Esophagus (tissue), 2 donors: ENCODE results near the gene XPO4. TPM values are rescaled to one million over a fixed set of nuclear protein-coding genes. Genes with fewer than 3 reads are reported as not detected.

ENCODE experiments used
- H3K27ac ChIP-seq, 2 donors: one replicate each; pipeline ENCODE4 v1.5.1; 2013; ENCODE audit warnings: low read depth in 2 of 2, mild to moderate bottlenecking in 2 of 2, inconsistent platforms in 1 of 2, low read length in 1 of 2, moderate library complexity in 1 of 2
- H3K27me3 ChIP-seq, 2 donors: one replicate each; pipeline ENCODE4 v1.6.1; 2013; ENCODE audit warnings: low read length in 2 of 2, control low read depth in 1 of 2, mild to moderate bottlenecking in 1 of 2; ENCODE audit not compliant: insufficient read depth in 2 of 2, control insufficient read depth in 1 of 2
- H3K36me3 ChIP-seq, 2 donors: one replicate each; pipeline ENCODE4 v1.6.1; 2013; ENCODE audit warnings: low read length in 1 of 2; ENCODE audit not compliant: control insufficient read depth in 2 of 2, insufficient read depth in 2 of 2
- H3K4me1 ChIP-seq, 2 donors: one replicate each; pipeline ENCODE4 v1.6.1; 2013; ENCODE audit warnings: low read length in 1 of 2; ENCODE audit not compliant: control insufficient read depth in 2 of 2, insufficient read depth in 2 of 2
- H3K4me3 ChIP-seq, 2 donors: one replicate each; pipeline ENCODE4 v1.5.1; 2013; ENCODE audit warnings: low read length in 2 of 2, mild to moderate bottlenecking in 2 of 2, low read depth in 1 of 2, moderate library complexity in 1 of 2
- H3K9me3 ChIP-seq, 2 donors: one replicate each; pipeline ENCODE4 v1.6.1; 2013; ENCODE audit warnings: mild to moderate bottlenecking in 2 of 2, low read depth in 1 of 2, low read length in 1 of 2, moderate library complexity in 1 of 2; ENCODE audit not compliant: control insufficient read depth in 2 of 2, insufficient read depth in 1 of 2
- WGBS, 2 donors: extraction: QIAGEN DNeasy Blood & Tissue Kit; methylation state at CpG; one replicate each; pipeline ENCODE4 v1.1.7; 2013; 5-methylcytosine and 5-hydroxymethylcytosine counted together
- polyA plus RNA-seq, 2 donors: library from polyadenylated mRNA; stranded (reverse); fragments of 200-250 nt; gene quantifications; one replicate each; pipeline ENCODE4 v1.2.3, GENCODE V29; 2013
- donor health status: healthy with polysubstance abuse.
- donor health status: Bipolar disorder and iron deficiency.

The XPO4 gene
- polyA plus RNA-seq, 2 donors, result 2.1 to 3.3 TPM

GRCh38 chr13:20728579-20729311 is 173.8 kb downstream of the XPO4 start:
- Histone ChIP-seq H3K27ac (no peak overlapping the region), H3K4me3 (no peak overlapping the region), H3K36me3 (no peaks in the 10 kb centered on the region), H3K9me3 (peaks cover 0 to 4% of the 10 kb centered on the region in 2 donors), H3K27me3 (no peaks in the 10 kb centered on the region), H3K4me1 (no peaks in the 10 kb centered on the region)
- WGBS, 2 donors, result 74 to 78% methylated on average over 14 of the region's 14 CpGs

- H3K27me3 ChIP-seq, result no peaks in the 10 kb centered on the region
- H3K27ac ChIP-seq, result no peak overlapping the region
- 91 to 96% methylated on average over 6 of the region's 6 CpGs for WGBS, 2 donors
- no peaks in the 10 kb centered on the region for H3K36me3 ChIP-seq
- no peak overlapping the region for H3K4me3 ChIP-seq
- peaks cover 0 to 4% of the 10 kb centered on the region in 2 donors for H3K9me3 ChIP-seq
- H3K4me1 ChIP-seq, result no peaks in the 10 kb centered on the region
These were observed 174.7 kb downstream of the XPO4 start for GRCh38 chr13:20727856-20728255.

Other genes starting within 250 kb of the XPO4 start
- gene IL17D, start 199.0 kb downstream of the XPO4 start, polyA plus RNA-seq, result under 1 TPM; 0.35 to 0.61 TPM
- gene EEF1AKMT1, start 128.8 kb downstream of the XPO4 start, polyA plus RNA-seq, result 1 to 10 TPM; 4.3 to 5.3 TPM
- gene LATS2, start 158.8 kb upstream of the XPO4 start, polyA plus RNA-seq, result 1 to 10 TPM; 5.1 to 5.2 TPM
- 100 to 1,000 TPM in 1 of 2 donors, 10 to 100 TPM in 1; 54.8 to 117 TPM for gene SAP18, start 237.4 kb upstream of the XPO4 start, polyA plus RNA-seq